Psoas muscle (tissue), 8 donors: ENCODE measurements around the gene IL1RAPL1. TPM values are rescaled to one million over a fixed set of nuclear protein-coding genes. Genes with fewer than 3 reads are reported as not detected.
"Not testable (repeated sequence)": the region's sequence is repeated elsewhere in the genome, so short reads cannot be mapped to it uniquely, and the experiment has no call there.

Experiments used
- ATAC-seq, 4 donors: fragments of 200-7000 bp; cut with Tn5 transposase; one replicate each; pipeline ENCODE4 v1.9.1; 2020; ENCODE audit warnings: moderate library complexity in 3 of 4, mild to moderate bottlenecking in 2 of 4
- DNase-seq, 2 donors: peaks; one replicate each; pipeline ENCODE4 v3.0.0-alpha.2; 2020
- H3K27ac ChIP-seq: fragments of 200-600 bp; one replicate; pipeline ENCODE4 v1.8.0; 2022
- H3K27me3 ChIP-seq, 3 donors: fragments of 200-600 bp in 1 of 3; one replicate each; pipeline versions ENCODE4 v1.6.1 to v1.8.0; 2013 to 2022; ENCODE audit warnings: low read length in 2 of 3, mild to moderate bottlenecking in 2 of 3, moderate library complexity in 1 of 3; ENCODE audit not compliant: insufficient read depth in 3 of 3
- H3K36me3 ChIP-seq, 2 donors: fragments of 200-600 bp in 1 of 2; one replicate each; pipeline versions ENCODE4 v1.6.1 to v1.8.0; 2013 to 2022; ENCODE audit warnings: low read depth in 1 of 2, mild to moderate bottlenecking in 1 of 2, moderate library complexity in 1 of 2; ENCODE audit not compliant: insufficient read depth in 1 of 2
- H3K4me1 ChIP-seq: fragments of 200-600 bp; one replicate; pipeline ENCODE4 v1.8.0; 2022
- H3K4me3 ChIP-seq: fragments of 200-600 bp; one replicate; pipeline ENCODE4 v1.8.0; 2022; ENCODE audit warnings: mild to moderate bottlenecking
- H3K9me3 ChIP-seq: fragments of 200-600 bp; one replicate; pipeline ENCODE4 v1.8.0; 2022
- CTCF ChIP-seq: fragments of 200-600 bp; IDR thresholded peaks from one replicate; pipeline ENCODE4 v1.8.0; 2022; ENCODE audit warnings: antibody characterized with exemption
- WGBS, 3 donors: extraction: QIAGEN DNeasy Blood & Tissue Kit; methylation state at CpG; one replicate each; pipeline versions ENCODE4 v1.1.6 to v1.1.7; 2013; 5-methylcytosine and 5-hydroxymethylcytosine counted together
- intact Hi-C, 2 donors: fragments of 100-400 bp; cut with DNase I; formaldehyde crosslinking; loops; one replicate each; pipeline versions ENCODE4 v1.11.0 to v1.14.2; 2022
- polyA plus RNA-seq, 3 donors: library from polyadenylated mRNA; stranded (reverse); fragments of 200-250 nt; gene quantifications; one replicate each; pipeline ENCODE4 v1.2.3, GENCODE V29; 2013
- total RNA-seq, 4 donors: library from RNA; stranded (reverse); fragmentation: NEBNext Ultra II Directional in 2 of 4; extraction: Animal tissue kit (Norgen Biotek cat#: 25700) in 2 of 4; gene quantifications; one replicate each; pipeline versions ENCODE4 v1.2.1 to v1.2.4, GENCODE V29; 2021 to 2023
- donor health status: healthy with polysubstance abuse.
- donor health status: DM: no; HTN: no; CAD: no; lungs with moderate emphysema.
- donor health status: Bipolar disorder and iron deficiency.
- donor health status: healthy.
- donor health status: DM: yes; HTN: yes; CAD: no.
- donor health status: DM: no; HTN: no; CAD: no.
- donor health status: DM: no; HTN: no; CAD: no.
- donor health status: DM: yes; HTN: yes; CAD: no.

The IL1RAPL1 gene
- total and polyA plus RNA-seq, 7 donors, result 0.04 to 0.50 (median 0.19) TPM; not detected in 1

DNA sequence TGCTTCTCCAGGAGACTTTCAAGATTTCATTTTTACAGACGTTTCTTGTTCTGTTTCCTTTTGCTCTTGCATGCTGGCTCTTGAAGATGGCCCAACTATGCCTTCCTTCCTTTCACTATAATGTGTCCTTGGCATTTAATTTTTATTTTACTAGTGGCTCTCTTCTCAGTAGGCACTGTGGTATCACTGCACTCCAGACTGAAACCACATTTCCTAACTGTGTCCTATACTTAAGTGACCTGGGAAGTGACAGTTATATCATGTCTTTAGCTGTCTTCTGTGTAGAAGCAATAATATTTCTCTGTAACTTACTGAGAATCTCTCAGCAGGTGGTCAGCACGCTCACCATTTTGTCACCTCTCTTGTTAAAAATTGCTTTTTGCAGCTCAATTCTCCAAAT, 168.9 kb downstream of the IL1RAPL1 start:
- H3K4me3 ChIP-seq, result no peak overlapping the region
- H3K27me3 ChIP-seq, result peaks cover 0 to 4% (median 0%) of the 10 kb centered on the region in 3 donors
- no peaks in the 10 kb centered on the region for H3K36me3 ChIP-seq
- no peak overlapping the region for H3K27ac ChIP-seq
- WGBS, 3 donors, result 51 to 71% (median 69%) methylated on average over 2 of the region's 2 CpGs
- no peak for TF ChIP-seq CTCF
- H3K4me1 ChIP-seq, result no peaks in the 10 kb centered on the region
- no peak for ATAC-seq
- intact Hi-C loops, result no loop called here
- DNase-seq, result no peak
- H3K9me3 ChIP-seq, result no peaks in the 10 kb centered on the region

DNA sequence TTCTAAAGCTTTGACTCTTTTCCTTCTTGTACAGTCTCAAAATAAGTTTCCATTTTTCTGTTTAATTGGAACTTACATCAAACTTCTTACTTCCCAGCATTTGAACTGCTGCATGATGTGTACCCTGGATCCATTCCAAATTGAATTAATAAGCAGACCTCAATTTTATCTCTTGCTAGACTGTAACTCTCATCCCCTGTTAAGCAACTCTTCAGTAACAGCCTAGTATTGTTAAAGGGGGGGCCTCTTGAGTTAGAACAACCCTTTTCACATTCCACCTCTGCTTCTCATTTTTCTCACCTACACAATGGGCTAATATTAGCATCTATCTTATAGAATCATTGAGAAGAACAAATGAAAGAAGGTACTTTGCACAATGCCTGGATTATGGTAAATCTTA, 169.4 kb downstream of the IL1RAPL1 start:
- DNase-seq, result no peak
- intact Hi-C loops, result no loop called here
- H3K4me1 ChIP-seq, result no peaks in the 10 kb centered on the region
- H3K27me3 ChIP-seq, result peaks cover 0 to 4% (median 0%) of the 10 kb centered on the region in 3 donors
- ATAC-seq, result no peak
- no peaks in the 10 kb centered on the region for H3K9me3 ChIP-seq
- H3K27ac ChIP-seq, result no peak overlapping the region
- H3K4me3 ChIP-seq, result no peak overlapping the region
- no peak for TF ChIP-seq CTCF
- H3K36me3 ChIP-seq, result no peaks in the 10 kb centered on the region

- intact Hi-C loops, result no loop called here
- H3K27me3 ChIP-seq, result peaks cover 0 to 4% (median 0%) of the 10 kb centered on the region in 3 donors
- H3K27ac ChIP-seq, result no peak overlapping the region
- no peak for TF ChIP-seq CTCF
- WGBS, 3 donors, result 70 to 91% (median 82%) methylated on average over 2 of the region's 2 CpGs
- no peak for DNase-seq
- H3K4me1 ChIP-seq, result no peaks in the 10 kb centered on the region
- no peak overlapping the region for H3K4me3 ChIP-seq
- H3K36me3 ChIP-seq, result no peaks in the 10 kb centered on the region
- H3K9me3 ChIP-seq, result no peaks in the 10 kb centered on the region
- ATAC-seq, result no peak
Measured at GRCh38 chrX:28757290-28757689, 170.0 kb downstream of the IL1RAPL1 start.

DNA sequence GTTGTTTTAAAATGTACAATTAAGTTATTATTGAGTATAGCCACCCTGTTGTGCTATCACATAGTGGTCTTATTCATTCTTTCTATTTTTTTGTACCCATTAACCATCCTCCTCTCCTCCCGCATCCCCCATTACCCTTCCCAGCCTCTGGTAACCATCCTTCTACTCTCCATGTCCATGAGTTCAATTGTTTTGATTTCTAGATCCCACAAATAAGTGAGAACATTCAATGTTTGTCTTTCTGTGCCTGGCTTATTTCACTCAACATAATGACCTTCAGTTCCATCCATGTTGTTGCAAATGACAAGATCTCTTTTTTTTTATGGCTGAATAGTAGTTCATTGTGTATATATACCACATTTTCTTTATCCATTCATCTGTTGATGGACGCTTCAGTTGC, 179.3 kb downstream of the IL1RAPL1 start:
- H3K27me3 ChIP-seq, intact Hi-C loops, DNase-seq, H3K36me3 ChIP-seq, H3K4me1 ChIP-seq, H3K4me3 ChIP-seq, ATAC-seq, H3K9me3 ChIP-seq, H3K27ac ChIP-seq: not testable (repeated sequence)
- 79 to 97% (median 85%) methylated on average over 2 of the region's 2 CpGs for WGBS, 3 donors

DNA sequence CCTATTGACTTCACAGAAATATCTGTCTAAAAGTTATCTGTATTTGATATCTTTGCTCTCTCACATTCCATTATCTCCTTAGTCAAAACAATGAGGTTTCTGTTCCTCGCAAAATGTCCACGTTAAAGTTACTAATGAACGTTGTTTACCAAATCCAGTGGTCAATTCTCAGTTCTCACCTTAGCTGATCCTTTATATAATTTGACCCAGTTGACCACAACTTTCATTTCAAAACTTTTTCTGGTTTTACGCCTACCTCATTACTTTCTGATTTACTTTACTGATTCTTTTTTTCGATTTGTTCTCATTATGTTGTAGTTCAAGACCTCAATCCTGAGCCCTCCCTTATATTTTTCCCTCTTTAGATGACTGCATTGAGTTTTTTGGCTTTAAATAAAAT, 186.6 kb downstream of the IL1RAPL1 start:
- Histone ChIP-seq H3K27me3 (no peaks in the 10 kb centered on the region), H3K27ac (no peak overlapping the region), H3K36me3 (no peaks in the 10 kb centered on the region), H3K9me3 (no peaks in the 10 kb centered on the region), H3K4me3 (no peak overlapping the region), H3K4me1 (no peaks in the 10 kb centered on the region)
- intact Hi-C loops, result no loop called here
- DNase-seq, result no peak
- ATAC-seq, result no peak
- 79 to 95% (median 93%) methylated on average over 5 of the region's 5 CpGs for WGBS, 3 donors
- no peak for TF ChIP-seq CTCF
